H1 (cell line): ENCODE measurements around the gene AGR3. TPM values are rescaled to one million over a fixed set of nuclear protein-coding genes. Genes with fewer than 3 reads are reported as not detected.

Experiments used
- CTCF ChIA-PET: fragments of 300-600 bp; sonication (Branson Sonifier 250); formaldehyde crosslinking; loops from one replicate; lab custom pipeline; 2021; ENCODE audit not compliant: partially characterized antibody; lab: Charles Lee
- POLR2A ChIA-PET: fragments of 300-600 bp; sonication (Branson Sonifier 250); formaldehyde crosslinking; loops from one replicate; lab custom pipeline; 2021; ENCODE audit warnings: inconsistent platforms; ENCODE audit not compliant: partially characterized antibody; lab: Charles Lee
- DNase-seq, 2 experiments: peaks; one replicate each; pipeline versions ENCODE4 v3.0.0 to v3.0.0-alpha.2; 2010 to 2022; ENCODE audit warnings: low spot score in 2 of 2, low read depth in 1 of 2, mixed read lengths in 1 of 2
- FAIRE-seq: peaks from 2 replicates; lab custom pipeline; 2011; peaks lifted over from hg19 to GRCh38; lab: Jason Lieb, UNC
- H2AFZ ChIP-seq: 2 replicates; pipeline ENCODE4 v1.8.1; 2012; ENCODE audit warnings: low read length, inconsistent platforms
- H2AK5ac ChIP-seq: 2 replicates; pipeline ENCODE4 v1.6.1; 2013; ENCODE audit warnings: low read depth, low read length
- H2BK120ac ChIP-seq: replicated peaks from 2 replicates; pipeline ENCODE3; 2013; ENCODE audit warnings: low read depth, low read length, inconsistent platforms
- H2BK12ac ChIP-seq: 2 replicates; pipeline ENCODE4 v1.6.1; 2013; ENCODE audit warnings: low read depth, low read length
- H2BK15ac ChIP-seq: 2 replicates; pipeline ENCODE4 v1.6.1; 2013; ENCODE audit warnings: low read length
- H2BK20ac ChIP-seq: 2 replicates; pipeline ENCODE4 v1.6.1; 2013; ENCODE audit warnings: low read length
- H2BK5ac ChIP-seq: 2 replicates; pipeline ENCODE4 v1.6.1; 2013; ENCODE audit warnings: low read depth, low read length
- H3K14ac ChIP-seq: 2 replicates; pipeline ENCODE4 v1.6.1; 2013; ENCODE audit warnings: inconsistent platforms; ENCODE audit not compliant: insufficient read length
- H3K18ac ChIP-seq: 2 replicates; pipeline ENCODE4 v1.6.1; 2013; ENCODE audit warnings: low read length; ENCODE audit errors: extremely low read depth
- H3K23ac ChIP-seq: 2 replicates; pipeline ENCODE4 v1.6.1; 2013; ENCODE audit warnings: inconsistent platforms; ENCODE audit not compliant: insufficient read length
- H3K23me2 ChIP-seq: 2 replicates; pipeline ENCODE4 v1.6.1; 2013; ENCODE audit warnings: low read depth, low read length
- H3K27ac ChIP-seq: 2 replicates; pipeline ENCODE4 v1.6.1; 2011; ENCODE audit warnings: low read depth, low read length, inconsistent platforms
- H3K27me3 ChIP-seq, 4 experiments: replicated peaks in 1 of 4; 1 replicate in 1 of 4; 2 replicates in 3 of 4; pipeline versions ENCODE4 v1.6.1 to v1.8.1; 2011 to 2013; ENCODE audit warnings: low read length in 3 of 4, mild to moderate bottlenecking in 3 of 4, inconsistent platforms in 2 of 4, mixed read lengths in 2 of 4, moderate library complexity in 1 of 4; ENCODE audit not compliant: control insufficient read depth in 3 of 4, insufficient read depth in 3 of 4; ENCODE audit errors: extremely low read depth in 1 of 4
- H3K36me3 ChIP-seq, 4 experiments: 2 replicates each; pipeline versions ENCODE4 v1.6.1 to v1.8.1; 2011 to 2013; ENCODE audit warnings: mild to moderate bottlenecking in 4 of 4, low read length in 3 of 4, moderate library complexity in 2 of 4, control low read depth in 1 of 4, inconsistent platforms in 1 of 4; ENCODE audit not compliant: insufficient read depth in 4 of 4, control insufficient read depth in 2 of 4
- H3K4ac ChIP-seq: replicated peaks from 2 replicates; pipeline ENCODE3; 2013; ENCODE audit warnings: low read length, low read depth, mixed read lengths, inconsistent platforms; ENCODE audit not compliant: insufficient read length
- H3K4me1 ChIP-seq, 4 experiments: replicated peaks in 1 of 4; 1 replicate in 1 of 4; 2 replicates in 3 of 4; pipeline versions ENCODE4 v1.6.1 to v1.8.1; 2011 to 2013; ENCODE audit warnings: low read length in 3 of 4, inconsistent platforms in 2 of 4, mixed read lengths in 1 of 4; ENCODE audit not compliant: insufficient read depth in 4 of 4, control insufficient read depth in 3 of 4
- H3K4me2 ChIP-seq, 2 experiments: 2 replicates each; pipeline versions ENCODE4 v1.6.1 to v1.8.1; 2011 to 2013; ENCODE audit warnings: low read depth in 2 of 2, low read length in 2 of 2, control low read depth in 1 of 2, inconsistent platforms in 1 of 2, mild to moderate bottlenecking in 1 of 2; ENCODE audit not compliant: insufficient read depth in 1 of 2
- H3K4me3 ChIP-seq, 4 experiments: fragments of 200-600, 300-600 bp in 1 of 4; sonication (generic), shearing (Covaris generic), sonication (Bioruptor Twin) in 1 of 4; 2 replicates each; pipeline versions ENCODE4 v1.5.1 to v1.8.1; 2011 to 2016; ENCODE audit warnings: low read length in 4 of 4, low read depth in 3 of 4, control low read depth in 2 of 4, inconsistent platforms in 2 of 4, mild to moderate bottlenecking in 2 of 4, mixed read lengths in 1 of 4, moderate library complexity in 1 of 4; ENCODE audit not compliant: insufficient read depth in 2 of 4; ENCODE audit errors: extremely low read depth in 1 of 4
- H3K56ac ChIP-seq: replicated peaks from 2 replicates; pipeline ENCODE3; 2013; ENCODE audit warnings: low read depth, mild to moderate bottlenecking, mixed read lengths, low read length, inconsistent platforms; ENCODE audit not compliant: insufficient read length
- H3K79me1 ChIP-seq: 2 replicates; pipeline ENCODE4 v1.6.1; 2013; ENCODE audit warnings: low read depth, low read length, control low read depth
- H3K79me2 ChIP-seq, 2 experiments: 2 replicates each; pipeline versions ENCODE4 v1.6.1 to v1.8.1; 2012 to 2013; ENCODE audit warnings: low read length in 2 of 2, mild to moderate bottlenecking in 2 of 2, inconsistent platforms in 1 of 2; ENCODE audit not compliant: insufficient read depth in 2 of 2, control insufficient read depth in 1 of 2
- H3K9ac ChIP-seq, 4 experiments: replicated peaks in 1 of 4; 1 replicate in 1 of 4; 2 replicates in 3 of 4; pipeline versions ENCODE4 v1.6.1 to v1.8.1; 2011 to 2013; ENCODE audit warnings: low read depth in 3 of 4, low read length in 3 of 4, control low read depth in 2 of 4, mild to moderate bottlenecking in 2 of 4, moderate library complexity in 2 of 4, inconsistent platforms in 1 of 4; ENCODE audit errors: extremely low read depth in 1 of 4
- H3K9me3 ChIP-seq, 2 experiments: 2 replicates each; pipeline versions ENCODE4 v1.6.1 to v1.8.1; 2012 to 2013; ENCODE audit warnings: mild to moderate bottlenecking in 2 of 2, moderate library complexity in 2 of 2, control low read depth in 1 of 2, inconsistent platforms in 1 of 2, low read depth in 1 of 2, low read length in 1 of 2, mixed read lengths in 1 of 2; ENCODE audit not compliant: insufficient read depth in 2 of 2
- H4K20me1 ChIP-seq, 2 experiments: replicated peaks in 1 of 2; 2 replicates each; pipeline versions ENCODE3 to v1.8.1; 2011 to 2013; ENCODE audit warnings: inconsistent platforms in 2 of 2, low read length in 2 of 2, mild to moderate bottlenecking in 1 of 2; ENCODE audit not compliant: insufficient read depth in 2 of 2, control insufficient read depth in 1 of 2
- H4K5ac ChIP-seq: 2 replicates; pipeline ENCODE4 v1.6.1; 2013; ENCODE audit warnings: low read length, low read depth, mixed read lengths, inconsistent platforms; ENCODE audit not compliant: insufficient read length
- H4K8ac ChIP-seq: 2 replicates; pipeline ENCODE4 v1.8.0; 2013; ENCODE audit warnings: mild to moderate bottlenecking, moderate library complexity, low read length, inconsistent platforms; ENCODE audit not compliant: insufficient read depth; ENCODE audit errors: extremely low read depth
- H4K91ac ChIP-seq: replicated peaks from 2 replicates; pipeline ENCODE3; 2013; ENCODE audit warnings: low read length, mixed read lengths, inconsistent platforms; ENCODE audit not compliant: insufficient read length
- ATF2 ChIP-seq: IDR thresholded peaks from 2 replicates; pipeline ENCODE4 v1.6.1; 2012; ENCODE audit warnings: low read length, inconsistent platforms
- CBX8 ChIP-seq: fragments of 300-800, 300-1000 bp; sonication (generic); IDR thresholded peaks from 2 replicates; pipeline ENCODE4 v1.7.1; 2016; ENCODE audit warnings: low read depth, low read length, borderline replicate concordance
- CEBPB ChIP-seq: IDR thresholded peaks from 2 replicates; pipeline ENCODE4 v1.6.1; 2012; ENCODE audit warnings: low read depth, low read length
- CREB1 ChIP-seq: IDR thresholded peaks from 2 replicates; pipeline ENCODE4 v1.6.1; 2012; ENCODE audit warnings: inconsistent platforms
- GABPA ChIP-seq: IDR thresholded peaks from 2 replicates; pipeline ENCODE4 v1.6.1; 2011; ENCODE audit warnings: mild to moderate bottlenecking, low read length, moderate library complexity, borderline replicate concordance; ENCODE audit not compliant: insufficient read depth
- HDAC2 ChIP-seq, 2 experiments: fragments of 300-600 bp in 1 of 2; sonication (generic) in 1 of 2; IDR thresholded peaks; 2 replicates each; pipeline ENCODE4 v1.6.1; 2011 to 2012; ENCODE audit warnings: low read depth in 2 of 2, low read length in 2 of 2, mild to moderate bottlenecking in 2 of 2, moderate library complexity in 2 of 2, borderline replicate concordance in 1 of 2, inconsistent platforms in 1 of 2
- KDM1A ChIP-seq: fragments of 200-600, 300-600 bp; sonication (generic); IDR thresholded peaks from 2 replicates; pipeline ENCODE4 v1.7.1; 2016; ENCODE audit warnings: mild to moderate bottlenecking, low read length, borderline replicate concordance
- KDM5A ChIP-seq: fragments of 200-600 bp; IDR thresholded peaks from 2 replicates; pipeline ENCODE4 v1.7.1; 2012; ENCODE audit warnings: mild to moderate bottlenecking, low read length, inconsistent platforms, mixed read lengths
- MAFK ChIP-seq: IDR thresholded peaks from 2 replicates; pipeline ENCODE4 v1.6.1; 2012; ENCODE audit warnings: low read depth, mild to moderate bottlenecking, improper control_type of control experiment, low read length
- NRF1 ChIP-seq: IDR thresholded peaks from 2 replicates; pipeline ENCODE4 v1.6.1; 2011; ENCODE audit warnings: mild to moderate bottlenecking, low read depth, low read length, improper control_type of control experiment
- POU5F1 ChIP-seq: IDR thresholded peaks from 2 replicates; pipeline ENCODE4 v1.6.1; 2011; ENCODE audit warnings: low read depth, mild to moderate bottlenecking, low read length, moderate library complexity
- RAD21 ChIP-seq, 2 experiments: IDR thresholded peaks in 1 of 2; conservative IDR thresholded peaks in 1 of 2; 2 replicates each; pipeline ENCODE4 v1.6.1; 2011; ENCODE audit warnings: low read depth in 2 of 2, low read length in 2 of 2, improper control_type of control experiment in 1 of 2, inconsistent platforms in 1 of 2, mild to moderate bottlenecking in 1 of 2, moderate library complexity in 1 of 2
- WGBS, 2 experiments: shearing (Covaris generic) in 1 of 2; methylation state at CpG; one replicate each; pipeline versions ENCODE4 v1.1.6 to v1.1.7; 2013 to 2015; ENCODE audit warnings: low lambda C conversion rate in 2 of 2, mixed read lengths in 2 of 2, inconsistent platforms in 1 of 2, low coverage in 1 of 2, missing lambda C conversion rate in 1 of 2; ENCODE audit not compliant: insufficient replicate concordance in 2 of 2, insufficient coverage in 1 of 2, insufficient read length in 1 of 2; ENCODE audit errors: extremely low coverage in 1 of 2, missing lambda C conversion rate in 1 of 2; 5-methylcytosine and 5-hydroxymethylcytosine counted together
- polyA plus RNA-seq, 7 experiments: library from polyadenylated mRNA; depleted of rRNA in 3 of 7; stranded (reverse) in 5 of 7; unstranded in 2 of 7; fragments of >200 nt in 5 of 7; fragments of 200-250 nt in 2 of 7; gene quantifications; 1 replicate in 5 of 7; 2 replicates in 1 of 7; 4 replicates in 1 of 7; pipeline versions ENCODE4 v1.2.1 to v1.2.3, GENCODE V29; 2011 to 2013; ENCODE audit warnings: missing spikeins in 2 of 7, mixed read lengths in 2 of 7
- total RNA-seq: library from RNA; stranded (reverse); fragmentation: NEBNext Ultra II Directional; extraction: Animal tissue kit (Norgen Biotek cat#: 25700); gene quantifications from 2 replicates; pipeline ENCODE4 v1.2.1, GENCODE V29; 2021

AGR3 gene
- total and polyA plus RNA-seq, 2 of the 8 experiments (the other 6 are each of a cell fraction or from before 2014, with no cell fraction given): not detected

- Histone ChIP-seq H3K4me1 (peaks cover 1 to 4% (median 3%) of the 10 kb centered on the region in 4 experiments; a peak in 3 of 7 replicates), H3K9ac (no peak overlapping the region), H2BK5ac (no peak overlapping the region), H2AFZ (no peak overlapping the region), H3K4me3 (no peak overlapping the region), H3K36me3 (no peaks in the 10 kb centered on the region), H3K56ac (no peak overlapping the region), H2BK120ac (no peak overlapping the region), H4K8ac (no peak overlapping the region), H4K5ac (no peak overlapping the region), H2BK12ac (no peak overlapping the region), H3K23ac (no peak overlapping the region), H3K4ac (no peak overlapping the region), H2AK5ac (no peak overlapping the region), H3K79me1 (no peaks in the 10 kb centered on the region), H3K18ac (no peak overlapping the region), H2BK20ac (no peak overlapping the region), H2BK15ac (no peak overlapping the region), H3K27me3 (no peaks in the 10 kb centered on the region), H3K9me3 (0 out of 4 replicates have a peak, but pooled peaks cover 0 to 2% of the 10 kb centered on the region in 2 experiments), H4K20me1 (no peaks in the 10 kb centered on the region), H3K23me2 (no peaks in the 10 kb centered on the region), H3K27ac (no peak overlapping the region), H3K14ac (no peak overlapping the region), H3K4me2 (no peak overlapping the region), H4K91ac (no peak overlapping the region), H3K79me2 (no peaks in the 10 kb centered on the region)
- CTCF ChIA-PET: no interaction called here
- no peak for FAIRE-seq
- WGBS, 2 experiments: 83% methylated on average over 2 of the region's 2 CpGs; no CpG with 5 or more reads in 1 of the 2 experiments
- DNase-seq: no peak
- POLR2A ChIA-PET: no interaction called here
- TF ChIP-seq NRF1 (no peak), CBX8 (no peak), MAFK (no peak), ATF2 (no peak), HDAC2 (IDR thresholded peaks at IDR 0.05; ENCODE audit: borderline replicate concordance in 1 of 2, low read depth in 2 of 2, low read length in 2 of 2) (no peak), POU5F1 (no peak), RAD21 (IDR thresholded peaks at IDR 0.05 in 1 of 2, conservative IDR thresholded peaks at IDR 0.05 in 1 of 2; ENCODE audit: low read depth in 2 of 2, low read length in 2 of 2) (no peak), GABPA (no peak), CEBPB (no peak), KDM5A (no peak), CREB1 (no peak), KDM1A (no peak)
Observed at GRCh38 chr7:16904076-16904475, 22.3 kb upstream of the AGR3 start.
